Measurements from ENCODE around the gene AKR1A1.

The AKR1A1 gene

DNA sequence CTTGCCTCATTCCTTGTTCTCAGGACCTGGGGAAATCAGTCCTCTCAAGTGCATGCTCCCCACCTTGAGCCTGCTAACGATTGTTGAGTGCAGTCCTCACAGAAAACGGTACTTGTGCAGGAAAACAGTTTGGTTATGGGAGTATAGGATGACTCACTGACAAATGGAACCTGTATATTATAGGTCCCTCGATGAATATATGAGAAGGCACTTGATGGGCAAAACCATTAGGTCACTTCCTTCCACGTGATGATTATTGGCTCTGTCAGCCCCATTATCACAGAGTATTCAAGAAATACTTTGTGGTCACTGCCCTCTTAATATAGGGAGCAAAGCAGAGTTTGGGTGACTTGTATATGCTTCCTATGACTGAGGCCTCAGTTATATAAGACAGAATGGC is 67.0 kb downstream of the AKR1A1 start:
- DNase-seq (ENCODE audit: low read depth): no peak

GRCh38 chr1:45619149-45619921 is 68.7 kb downstream of the AKR1A1 start:
- DNase-seq (ENCODE audit: low read depth): no peak
